Raji (cell line): ENCODE measurements around the gene DNAJC21.

ENCODE experiments used
- POLR2A ChIP-seq: IDR thresholded peaks from 2 replicates; pipeline ENCODE4 v1.6.1; 2011; ENCODE audit warnings: low read depth, low read length, control low read depth; ENCODE audit not compliant: insufficient read depth

DNAJC21 gene

GRCh38 chr5:34941936-34942335, 12.6 kb downstream of the DNAJC21 start:
- TF ChIP-seq POLR2A, result no peak

GRCh38 chr5:34944044-34944443, 14.7 kb downstream of the DNAJC21 start:
- no peak for TF ChIP-seq POLR2A

GRCh38 chr5:34944460-34945047, 15.2 kb downstream of the DNAJC21 start:
- TF ChIP-seq POLR2A, result no peak

- TF ChIP-seq POLR2A, result no peak
These were observed 28.0 kb downstream of the DNAJC21 start for GRCh38 chr5:34957321-34957720.

GRCh38 chr5:34957857-34958690, 28.7 kb downstream of the DNAJC21 start:
- TF ChIP-seq POLR2A, result no peak

GRCh38 chr5:34959323-34959722, 30.0 kb downstream of the DNAJC21 start:
- no peak for TF ChIP-seq POLR2A

- no peak for TF ChIP-seq POLR2A
These were observed 38.2 kb downstream of the DNAJC21 start for GRCh38 chr5:34967540-34967939.

- TF ChIP-seq POLR2A, result no peak
These were observed 38.9 kb downstream of the DNAJC21 start for GRCh38 chr5:34968258-34968657.

- no peak for TF ChIP-seq POLR2A
These were observed 41.2 kb downstream of the DNAJC21 start for GRCh38 chr5:34970552-34970951.

GRCh38 chr5:34976347-34976746, 47.0 kb downstream of the DNAJC21 start:
- no peak for TF ChIP-seq POLR2A

GRCh38 chr5:34977934-34978613, 48.7 kb downstream of the DNAJC21 start:
- no peak for TF ChIP-seq POLR2A

- TF ChIP-seq POLR2A, result no peak
These were observed 49.3 kb downstream of the DNAJC21 start for GRCh38 chr5:34978681-34979080.

- no peak for TF ChIP-seq POLR2A
These were observed 53.5 kb downstream of the DNAJC21 start for GRCh38 chr5:34982823-34983222.

- TF ChIP-seq POLR2A, result no peak
These were observed 57.6 kb downstream of the DNAJC21 start for GRCh38 chr5:34986965-34987364.

GRCh38 chr5:34991486-34992238, 62.3 kb downstream of the DNAJC21 start:
- TF ChIP-seq POLR2A, result no peak

- TF ChIP-seq POLR2A, result no peak
These were observed 64.6 kb downstream of the DNAJC21 start for GRCh38 chr5:34993951-34994350.

GRCh38 chr5:34996261-34996660, 66.9 kb downstream of the DNAJC21 start:
- no peak for TF ChIP-seq POLR2A
